Loucy (cell line): ENCODE results near the gene TNK1.

Experiments used
- H2AFZ ChIP-seq: fragments of 200-600 bp; sonication (generic); 2 replicates; pipeline ENCODE4 v1.6.0; 2016; ENCODE audit warnings: antibody characterized with exemption, mild to moderate bottlenecking, low read length, moderate library complexity
- H3F3A ChIP-seq: fragments of 200-600 bp; 2 replicates; pipeline ENCODE4 v1.6.0; 2016; ENCODE audit warnings: antibody characterized with exemption, low read depth, mild to moderate bottlenecking
- H3K27me3 ChIP-seq: fragments of 200-600 bp; sonication (generic); 2 replicates; pipeline ENCODE4 v1.6.1; 2014; ENCODE audit warnings: low read length, mild to moderate bottlenecking; ENCODE audit not compliant: insufficient read depth, poor library complexity, severe bottlenecking
- H3K36me3 ChIP-seq: fragments of 200-600 bp; sonication (generic); 2 replicates; pipeline ENCODE4 v1.6.1; 2016; ENCODE audit warnings: low read length; ENCODE audit not compliant: insufficient read depth
- H3K4me1 ChIP-seq: fragments of 200-600 bp; sonication (generic); 2 replicates; pipeline ENCODE4 v1.5.1; 2014; ENCODE audit warnings: low read length, mild to moderate bottlenecking; ENCODE audit not compliant: insufficient read depth, poor library complexity, severe bottlenecking
- H3K4me2 ChIP-seq: fragments of 200-600 bp; sonication (generic); 2 replicates; pipeline ENCODE4 v1.6.0; 2014; ENCODE audit warnings: antibody characterized with exemption, low read length, low read depth, mild to moderate bottlenecking; ENCODE audit not compliant: poor library complexity, severe bottlenecking
- H3K4me3 ChIP-seq: fragments of 200-600 bp; sonication (generic); 2 replicates; pipeline ENCODE4 v1.5.1; 2014; ENCODE audit warnings: low read length, mild to moderate bottlenecking, mixed read lengths; ENCODE audit not compliant: poor library complexity, severe bottlenecking
- H3K79me2 ChIP-seq: fragments of 200-600 bp; sonication (generic); 2 replicates; pipeline ENCODE4 v1.6.1; 2014; ENCODE audit warnings: low read length; ENCODE audit not compliant: insufficient read depth
- H3K9ac ChIP-seq: fragments of 200-600 bp; sonication (generic); 2 replicates; pipeline ENCODE4 v1.6.0; 2014; ENCODE audit warnings: mild to moderate bottlenecking, low read depth, low read length, moderate library complexity; ENCODE audit not compliant: poor library complexity, severe bottlenecking
- H3K9me2 ChIP-seq: fragments of 200-600 bp; sonication (generic); replicated peaks from 2 replicates; pipeline ENCODE4 v1.6.1; 2016; ENCODE audit warnings: low read depth, low read length, mixed read lengths
- H3K9me3 ChIP-seq: fragments of 200-600 bp; sonication (generic); 2 replicates; pipeline ENCODE4 v1.6.1; 2014; ENCODE audit warnings: mild to moderate bottlenecking, antibody characterized with exemption, low read length, low read depth; ENCODE audit not compliant: insufficient read depth
- H4K20me1 ChIP-seq: fragments of 200-600 bp; sonication (generic); 2 replicates; pipeline ENCODE4 v1.6.0; 2014; ENCODE audit warnings: antibody characterized with exemption, low read length, mild to moderate bottlenecking; ENCODE audit not compliant: insufficient read depth, poor library complexity, severe bottlenecking
- EZH2phosphoT487 ChIP-seq: fragments of 200-600 bp; IDR thresholded peaks from 2 replicates; pipeline ENCODE4 v1.6.1; 2018; ENCODE audit warnings: antibody characterized with exemption, mild to moderate bottlenecking, moderate library complexity, borderline replicate concordance
- TF ChIP-seq, protein P1 (sequence below): fragments of 200-600 bp; sonication (generic); conservative IDR thresholded peaks from 2 replicates; pipeline ENCODE4 v1.5.1; 2014; ENCODE audit warnings: mild to moderate bottlenecking, antibody characterized with exemption, low read length

The TNK1 gene

GRCh38 chr17:7407082-7407481 is 26.2 kb downstream of the TNK1 start:
- TF ChIP-seq EZH2phosphoT487, result no peak
- TF ChIP-seq, protein P1, sequence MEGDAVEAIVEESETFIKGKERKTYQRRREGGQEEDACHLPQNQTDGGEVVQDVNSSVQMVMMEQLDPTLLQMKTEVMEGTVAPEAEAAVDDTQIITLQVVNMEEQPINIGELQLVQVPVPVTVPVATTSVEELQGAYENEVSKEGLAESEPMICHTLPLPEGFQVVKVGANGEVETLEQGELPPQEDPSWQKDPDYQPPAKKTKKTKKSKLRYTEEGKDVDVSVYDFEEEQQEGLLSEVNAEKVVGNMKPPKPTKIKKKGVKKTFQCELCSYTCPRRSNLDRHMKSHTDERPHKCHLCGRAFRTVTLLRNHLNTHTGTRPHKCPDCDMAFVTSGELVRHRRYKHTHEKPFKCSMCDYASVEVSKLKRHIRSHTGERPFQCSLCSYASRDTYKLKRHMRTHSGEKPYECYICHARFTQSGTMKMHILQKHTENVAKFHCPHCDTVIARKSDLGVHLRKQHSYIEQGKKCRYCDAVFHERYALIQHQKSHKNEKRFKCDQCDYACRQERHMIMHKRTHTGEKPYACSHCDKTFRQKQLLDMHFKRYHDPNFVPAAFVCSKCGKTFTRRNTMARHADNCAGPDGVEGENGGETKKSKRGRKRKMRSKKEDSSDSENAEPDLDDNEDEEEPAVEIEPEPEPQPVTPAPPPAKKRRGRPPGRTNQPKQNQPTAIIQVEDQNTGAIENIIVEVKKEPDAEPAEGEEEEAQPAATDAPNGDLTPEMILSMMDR, result no peak
- Histone ChIP-seq H3F3A (no peaks in the 10 kb centered on the region), H3K9me2 (no peaks in the 10 kb centered on the region), H3K79me2 (peaks cover 6% of the 10 kb centered on the region), H3K4me3 (no peak overlapping the region), H3K27me3 (no peaks in the 10 kb centered on the region), H3K4me2 (no peak overlapping the region), H4K20me1 (peaks cover 3% of the 10 kb centered on the region), H2AFZ (no peak overlapping the region), H3K9me3 (no peaks in the 10 kb centered on the region), H3K9ac (no peak overlapping the region), H3K4me1 (peaks cover 20% of the 10 kb centered on the region), H3K36me3 (no peaks in the 10 kb centered on the region)

DNA sequence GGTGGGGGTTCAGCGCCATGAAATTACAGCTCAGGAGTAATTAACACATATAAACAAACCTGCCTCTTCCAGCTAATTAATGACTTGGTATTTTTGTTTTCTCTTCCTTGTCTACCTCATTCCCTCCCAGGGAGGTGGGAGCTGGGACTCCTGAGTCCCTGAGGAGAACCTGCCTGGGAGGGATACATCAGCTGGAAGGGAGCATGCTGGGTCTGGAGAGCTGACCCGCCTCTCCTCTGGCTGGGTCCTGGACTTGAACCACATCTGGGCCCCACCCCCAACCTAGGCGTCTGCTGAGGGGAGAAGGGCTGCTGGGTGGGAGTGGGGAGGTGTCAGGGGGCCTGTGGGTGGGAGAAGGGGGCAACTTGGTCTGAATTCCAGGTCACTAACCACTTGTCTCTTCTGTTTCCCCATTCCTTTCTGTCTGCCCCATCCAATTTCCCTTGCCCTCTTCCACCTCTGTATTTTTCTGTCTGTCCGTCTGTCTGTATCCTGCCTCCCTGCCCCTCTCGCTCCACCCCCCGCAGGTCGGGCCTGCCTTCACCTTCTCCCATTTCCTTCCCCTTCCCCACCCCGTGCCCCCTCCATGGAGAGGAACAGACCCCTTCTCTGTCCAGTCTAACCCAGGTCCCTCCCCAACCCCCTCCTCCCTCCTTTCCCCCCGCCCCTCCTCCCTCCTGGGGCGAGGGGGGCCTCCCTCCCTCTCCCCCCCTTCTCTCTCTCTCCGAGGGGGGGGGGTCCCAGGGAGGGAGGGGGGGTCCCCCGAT is 26.8 kb downstream of the TNK1 start, which contains the start of gene NLGN2:
Gene NLGN2 (plus strand): TSS at position 361 of the 767 bp plus-strand sequence. CDS start 411 bp downstream, outside the sequence.
- no peak for TF ChIP-seq EZH2phosphoT487
- TF ChIP-seq, protein P1, result no peak
- H3K36me3 ChIP-seq, result no peaks in the 10 kb centered on the region
- H3K79me2 ChIP-seq, result peaks cover 5% of the 10 kb centered on the region
- no peaks in the 10 kb centered on the region for H3F3A ChIP-seq
- no peak within 1 kb of the TSS for H3K9ac ChIP-seq
- no peaks in the 10 kb centered on the region for H3K9me2 ChIP-seq
- H3K27me3 ChIP-seq, result no peaks in the 10 kb centered on the region
- H3K4me2 ChIP-seq, result no peak within 1 kb of the TSS
- H3K4me1 ChIP-seq, result peaks cover 19% of the 10 kb centered on the region
- H3K4me3 ChIP-seq, result no peak within 1 kb of the TSS
- peaks cover 3% of the 10 kb centered on the region for H4K20me1 ChIP-seq
- no peak within 1 kb of the TSS for H2AFZ ChIP-seq
- H3K9me3 ChIP-seq, result no peaks in the 10 kb centered on the region

- Histone ChIP-seq H3K9me3 (no peaks in the 10 kb centered on the region), H3K4me2 (no peak overlapping the region), H3K9me2 (no peaks in the 10 kb centered on the region), H3F3A (no peaks in the 10 kb centered on the region), H3K27me3 (no peaks in the 10 kb centered on the region), H2AFZ (no peak overlapping the region), H3K9ac (no peak overlapping the region), H3K36me3 (no peaks in the 10 kb centered on the region), H4K20me1 (peaks cover 3% of the 10 kb centered on the region), H3K4me1 (peaks cover 13% of the 10 kb centered on the region), H3K79me2 (no peaks in the 10 kb centered on the region), H3K4me3 (no peak overlapping the region)
- no peak for TF ChIP-seq EZH2phosphoT487
- TF ChIP-seq, protein P1, result no peak
Measured at GRCh38 chr17:7408252-7408727, 27.4 kb downstream of the TNK1 start.
